Endothelial cell of umbilical vein (primary cell): ENCODE data around the gene DMWD. TPM values are rescaled to one million over a fixed set of nuclear protein-coding genes. Genes with fewer than 3 reads are reported as not detected.

ENCODE experiments used
- BruUV-seq: library from RNA; stranded (reverse); fragments of 400-500 nt; replicated peaks from 2 replicates; lab custom pipeline; 2021; lab: Mats Ljungman, UMichigan
- CTCF ChIA-PET: fragments of 300-600, 350-600 bp; sonication (Branson Sonifier 250); formaldehyde crosslinking; loops from one replicate; lab custom pipeline; 2021; ENCODE audit warnings: antibody characterized with exemption, inconsistent platforms; lab: Charles Lee
- POLR2A ChIA-PET: fragments of 300-600, 350-600 bp; sonication (Branson Sonifier 250); formaldehyde crosslinking; loops from one replicate; lab custom pipeline; 2021; ENCODE audit warnings: antibody characterized with exemption, inconsistent platforms; lab: Charles Lee
- DNase-seq: peaks from one replicate; pipeline ENCODE4 v3.0.0-alpha.2; 2011; ENCODE audit warnings: low read depth, low spot score
- FAIRE-seq: peaks from 2 replicates; lab custom pipeline; 2011; peaks lifted over from hg19 to GRCh38; lab: Jason Lieb, UNC
- H2AFZ ChIP-seq: 2 replicates; pipeline ENCODE4 v1.6.0; 2012; ENCODE audit warnings: low read depth, low read length, control low read depth, inconsistent platforms
- H3K27ac ChIP-seq: 2 replicates; pipeline ENCODE4 v1.5.1; 2011; ENCODE audit warnings: low read depth, mild to moderate bottlenecking, control low read depth, low read length, moderate library complexity; ENCODE audit not compliant: insufficient read depth
- H3K27me3 ChIP-seq, 2 experiments: 2 replicates each; pipeline versions ENCODE4 v1.6.0 to v1.6.1; 2011; ENCODE audit warnings: low read length in 2 of 2, mixed read lengths in 1 of 2; ENCODE audit not compliant: control insufficient read depth in 2 of 2, insufficient read depth in 2 of 2
- H3K36me3 ChIP-seq, 2 experiments: 2 replicates in 1 of 2; 3 replicates in 1 of 2; pipeline ENCODE4 v1.5.1; 2011; ENCODE audit warnings: low read length in 2 of 2, mild to moderate bottlenecking in 1 of 2, moderate library complexity in 1 of 2; ENCODE audit not compliant: control insufficient read depth in 2 of 2, insufficient read depth in 2 of 2; ENCODE audit errors: extremely low read depth in 1 of 2
- H3K4me1 ChIP-seq: 3 replicates; pipeline ENCODE4 v1.5.1; 2011; ENCODE audit warnings: mild to moderate bottlenecking, low read length; ENCODE audit not compliant: control insufficient read depth, insufficient read depth; ENCODE audit errors: extremely low read depth
- H3K4me2 ChIP-seq: 2 replicates; pipeline ENCODE4 v1.6.1; 2011; ENCODE audit warnings: low read length, control low read depth, mixed read lengths; ENCODE audit not compliant: insufficient read depth
- H3K4me3 ChIP-seq, 3 experiments: fragments of 200-600 bp in 1 of 3; sonication (generic), shearing (Covaris generic) in 1 of 3; replicated peaks in 1 of 3; 2 replicates each; pipeline ENCODE4 v1.5.1; 2011 to 2016; ENCODE audit warnings: control low read depth in 3 of 3, low read length in 3 of 3, mild to moderate bottlenecking in 2 of 3, inconsistent platforms in 1 of 3, low read depth in 1 of 3, moderate library complexity in 1 of 3; ENCODE audit not compliant: insufficient read depth in 1 of 3
- H3K79me2 ChIP-seq: 2 replicates; pipeline ENCODE4 v1.6.0; 2012; ENCODE audit warnings: low read length, inconsistent platforms; ENCODE audit not compliant: control insufficient read depth, insufficient read depth
- H3K9ac ChIP-seq: replicated peaks from 2 replicates; pipeline ENCODE3; 2011; ENCODE audit warnings: low read length, control low read depth; ENCODE audit not compliant: insufficient read depth; ENCODE audit errors: extremely low read depth
- H3K9me1 ChIP-seq: replicated peaks from 3 replicates; pipeline ENCODE4 v1.6.0; 2011; ENCODE audit warnings: mild to moderate bottlenecking, low read length; ENCODE audit not compliant: control insufficient read depth, insufficient read depth; ENCODE audit errors: extremely low read depth
- H3K9me3 ChIP-seq: replicated peaks from 2 replicates; pipeline ENCODE4 v1.5.1; 2012; ENCODE audit warnings: low read length, inconsistent platforms; ENCODE audit not compliant: control insufficient read depth, insufficient read depth
- H4K20me1 ChIP-seq: replicated peaks from 2 replicates; pipeline ENCODE3; 2011; ENCODE audit warnings: mild to moderate bottlenecking, low read length; ENCODE audit not compliant: control insufficient read depth, insufficient read depth; ENCODE audit errors: extremely low read depth
- CTCF ChIP-seq, 2 donors: IDR thresholded peaks; 1 replicate in 1 of 2; 2 replicates in 1 of 2; pipeline ENCODE4 v1.5.1; 2011; ENCODE audit warnings: low read length in 2 of 2, mild to moderate bottlenecking in 2 of 2, moderate library complexity in 2 of 2, control low read depth in 1 of 2, inconsistent platforms in 1 of 2, low read depth in 1 of 2; ENCODE audit not compliant: insufficient read depth in 1 of 2; ENCODE audit errors: extremely low read depth in 1 of 2
- EZH2 ChIP-seq: IDR thresholded peaks from 2 replicates; pipeline ENCODE4 v1.6.1; 2012; ENCODE audit warnings: borderline replicate concordance, low read depth, mild to moderate bottlenecking, moderate library complexity, low read length, inconsistent platforms; ENCODE audit not compliant: severe bottlenecking
- FOS ChIP-seq: IDR thresholded peaks from 2 replicates; pipeline ENCODE4 v1.6.1; 2011; ENCODE audit warnings: mild to moderate bottlenecking, low read length, moderate library complexity, borderline replicate concordance; ENCODE audit not compliant: insufficient read depth
- GATA2 ChIP-seq: IDR thresholded peaks from 2 replicates; pipeline ENCODE4 v1.7.0; 2011; ENCODE audit warnings: low read depth, mild to moderate bottlenecking, moderate library complexity, mixed read lengths, low read length; ENCODE audit not compliant: insufficient read length, insufficient read depth
- JUN ChIP-seq: IDR thresholded peaks from 2 replicates; pipeline ENCODE4 v1.6.1; 2011; ENCODE audit warnings: borderline replicate concordance, low read depth; ENCODE audit not compliant: insufficient read length, insufficient read depth
- MAX ChIP-seq: IDR thresholded peaks from 2 replicates; pipeline ENCODE4 v1.6.1; 2011; ENCODE audit not compliant: insufficient read depth, insufficient read length
- MYC ChIP-seq: IDR thresholded peaks from one replicate; pipeline ENCODE4 v1.6.1; 2011; ENCODE audit warnings: mild to moderate bottlenecking, low read depth, low read length
- POLR2A ChIP-seq: IDR thresholded peaks from 2 replicates; pipeline ENCODE4 v1.6.1; 2012; ENCODE audit warnings: low read depth, mild to moderate bottlenecking, control low read depth, low read length
- POLR2AphosphoS5 ChIP-seq: IDR thresholded peaks from 2 replicates; pipeline ENCODE4 v1.6.1; 2012; ENCODE audit warnings: low read depth, mild to moderate bottlenecking, control low read depth, low read length, moderate library complexity; ENCODE audit not compliant: insufficient read depth
- dilution Hi-C: fragments of 300-500 bp; cut with MboI; formaldehyde crosslinking; loops from one replicate; pipeline ENCODE4 v1.15.0; 2019; ENCODE audit warnings: low sequenced_read_pairs; ENCODE audit not compliant: extremely low pct_ligation_motif_present
- intact Hi-C: fragments of 100-400 bp; cut with micrococcal nuclease; formaldehyde crosslinking; loops from one replicate; pipeline ENCODE4 v1.10.0; 2022
- polyA plus RNA-seq, 4 experiments: library from polyadenylated mRNA; depleted of rRNA in 3 of 4; stranded (reverse) in 3 of 4; unstranded in 1 of 4; fragments of >200 nt; gene quantifications; 2 replicates each; pipeline versions ENCODE4 v1.2.1 to v1.2.3, GENCODE V29; 2011 to 2012; ENCODE audit warnings: missing spikeins in 1 of 4
- total RNA-seq: library from RNA; stranded (reverse); gene quantifications from 2 replicates; pipeline ENCODE4 v1.2.3, GENCODE V29; 2021

DMWD gene
- total and polyA plus RNA-seq, 2 donors (not counting 3 experiments of a cell fraction or from before 2014, with no cell fraction given), result 36.9 to 81.1 TPM

GRCh38 chr19:45780146-45780447 is 12.5 kb downstream of the DMWD start:
- FAIRE-seq, result no peak

More at GRCh38 chr19:45780146-45780447, 12.5 kb downstream of the DMWD start:
- BruUV-seq, result TSS peak; percentile 1
- intact Hi-C loops, result no loop called here
- H3K27me3 ChIP-seq, result no peaks in the 10 kb centered on the region
- H3K79me2 ChIP-seq, result no peaks in the 10 kb centered on the region
- H2AFZ ChIP-seq, result no peak overlapping the region
- no peak overlapping the region for H3K9ac ChIP-seq
- H3K27ac ChIP-seq, result no peak overlapping the region
- H3K4me1 ChIP-seq, result peaks cover 5% of the 10 kb centered on the region
- H3K36me3 ChIP-seq, result peaks cover 0 to 15% of the 10 kb centered on the region in 2 experiments
- H3K4me3 ChIP-seq, result no peak overlapping the region
- H3K4me2 ChIP-seq, result no peak overlapping the region
- no peaks in the 10 kb centered on the region for H3K9me3 ChIP-seq
- dilution Hi-C loops, result no loop called here
- DNase-seq, result no peak
- CTCF ChIA-PET, result interaction anchor here (5.0 kb wide), 1 partner anchor 10 kb away, joined by 66 read pairs; the partner anchor contains the start of gene SIX5
- no peaks in the 10 kb centered on the region for H3K9me1 ChIP-seq
- POLR2A ChIA-PET, result no interaction called here
- H4K20me1 ChIP-seq, result no peaks in the 10 kb centered on the region
- no peak for TF ChIP-seq CTCF (IDR thresholded peaks at IDR 0.05; ENCODE audit: extremely low read depth in 1 of 2, insufficient read depth in 1 of 2, low read depth in 1 of 2, low read length in 2 of 2)
- TF ChIP-seq JUN, result no peak
- no peak for TF ChIP-seq GATA2
- TF ChIP-seq POLR2AphosphoS5, result no peak
- no peak for TF ChIP-seq MAX
- TF ChIP-seq MYC, result no peak
- no peak for TF ChIP-seq FOS
- TF ChIP-seq POLR2A, result no peak
- no peak for TF ChIP-seq EZH2
